HG02798 (cell line): Measurements from ENCODE around the gene PANK2.
"Not testable (repeated sequence)": the region's sequence is repeated elsewhere in the genome, so short reads cannot be mapped to it uniquely, and the experiment has no call there.

Source experiments
- ATAC-seq: cut with Tn5 transposase; IDR thresholded peaks from one replicate; pipeline ENCODE4 v1.9.1; 2021; ENCODE audit warnings: mild to moderate bottlenecking; ENCODE audit not compliant: unreplicated experiment, poor library complexity

Gene PANK2

DNA sequence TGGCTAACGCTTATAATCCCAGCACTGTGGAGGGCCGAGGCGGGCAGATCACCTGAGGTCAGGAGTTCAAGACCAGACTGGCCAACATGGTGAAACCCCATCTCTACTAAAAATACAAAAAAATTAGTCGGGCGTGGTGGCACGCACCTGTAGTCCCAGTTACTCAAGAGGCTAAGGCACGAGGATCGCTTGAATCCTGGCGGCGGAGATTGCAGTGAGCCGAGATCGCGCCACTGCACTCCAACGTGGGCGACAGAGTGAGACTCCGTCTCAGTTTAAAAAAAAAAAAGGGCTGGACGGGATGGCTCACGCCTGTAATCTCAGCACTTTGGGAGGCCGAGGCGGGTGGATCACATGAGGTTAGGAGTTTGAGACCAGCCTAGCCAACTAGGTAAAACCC, 83.4 kb downstream of the PANK2 start:
- not testable (repeated sequence) for ATAC-seq

DNA sequence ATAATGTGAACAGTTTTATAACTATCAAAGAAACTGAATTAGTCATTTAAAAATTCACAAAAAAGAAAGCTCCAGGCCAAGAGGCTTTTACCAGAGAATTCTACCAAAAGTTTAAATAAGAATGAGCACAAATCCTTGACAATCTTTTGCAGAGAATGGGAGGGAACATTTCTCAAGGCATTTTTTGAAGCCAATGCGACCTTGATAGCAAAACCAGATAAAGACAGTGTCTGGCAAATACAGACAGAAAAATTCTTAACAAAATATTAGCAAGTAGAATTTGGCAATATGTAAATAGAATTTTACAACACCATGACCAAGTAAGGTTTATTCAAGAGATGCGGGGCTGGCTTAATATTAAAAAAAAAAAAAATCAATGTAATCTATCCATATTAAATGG, 84.5 kb downstream of the PANK2 start:
- ATAC-seq = no peak

DNA sequence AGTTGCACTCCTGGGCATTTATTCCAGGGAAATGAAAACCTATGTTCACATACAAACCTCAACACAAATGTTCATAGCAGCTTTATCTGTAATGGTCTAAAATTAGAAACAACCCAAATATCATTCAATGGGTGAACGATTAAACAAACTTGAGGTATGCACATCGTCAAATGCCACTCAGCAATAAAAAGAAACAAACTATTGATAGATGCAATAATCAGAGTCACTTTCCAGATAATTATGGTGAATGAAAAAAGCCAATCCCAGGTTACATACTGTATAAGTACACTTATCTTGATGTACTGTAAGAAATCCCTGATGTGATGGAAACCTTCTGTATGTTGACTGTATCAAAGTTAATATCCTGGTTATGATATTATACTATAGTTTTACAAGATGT, 87.3 kb downstream of the PANK2 start:
- ATAC-seq = no peak
